Calu3 (cell line): ENCODE results near the gene ABL1. TPM values are rescaled to one million over a fixed set of nuclear protein-coding genes. Genes with fewer than 3 reads are reported as not detected.

Source experiments
- BruUV-seq: library from RNA; stranded (reverse); fragments of 400-500 nt; replicated peaks from 2 replicates; lab custom pipeline; 2021; lab: Mats Ljungman, UMichigan
- CTCF ChIA-PET: fragments of 300-600 bp; sonication (Branson Sonifier 250); formaldehyde crosslinking; loops from one replicate; lab custom pipeline; 2022; ENCODE audit warnings: antibody characterized with exemption; lab: Charles Lee
- DNase-seq: peaks from one replicate; pipeline ENCODE4 v3.0.0; 2022
- H3K27ac Mint-ChIP-seq: one replicate; pipeline ENCODE4 v1.8.0; 2022; ENCODE audit warnings: mixed read lengths; ENCODE audit not compliant: unreplicated experiment
- H3K27me3 Mint-ChIP-seq: one replicate; pipeline ENCODE4 v1.8.0; 2022; ENCODE audit warnings: mixed read lengths; ENCODE audit not compliant: unreplicated experiment
- H3K36me3 Mint-ChIP-seq: one replicate; pipeline ENCODE4 v1.8.0; 2022; ENCODE audit warnings: mild to moderate bottlenecking, moderate library complexity, mixed read lengths; ENCODE audit not compliant: insufficient read depth, unreplicated experiment
- H3K4me1 Mint-ChIP-seq: one replicate; pipeline ENCODE4 v1.8.0; 2022; ENCODE audit warnings: mild to moderate bottlenecking, low read depth, mixed read lengths; ENCODE audit not compliant: unreplicated experiment
- H3K4me3 Mint-ChIP-seq: one replicate; pipeline ENCODE4 v1.8.0; 2022; ENCODE audit warnings: mild to moderate bottlenecking, low read depth, moderate library complexity, mixed read lengths; ENCODE audit not compliant: unreplicated experiment
- H3K9me3 Mint-ChIP-seq: one replicate; pipeline ENCODE4 v1.8.0; 2022; ENCODE audit warnings: low read depth, mixed read lengths; ENCODE audit not compliant: unreplicated experiment
- intact Hi-C: fragments of 100-400 bp; cut with micrococcal nuclease; formaldehyde crosslinking; loops from one replicate; pipeline ENCODE4 v1.10.0; 2022; ENCODE audit not compliant: unreplicated experiment
- total RNA-seq: library from RNA; stranded (reverse); gene quantifications from 2 replicates; pipeline ENCODE4 v1.2.3, GENCODE V29; 2022
- TF ChIP-seq, protein P1 (sequence below): fragments of 200-600 bp; IDR thresholded peaks from one replicate; pipeline ENCODE4 v1.8.0; 2022; ENCODE audit warnings: antibody characterized with exemption; ENCODE audit not compliant: unreplicated experiment

Gene ABL1
- total RNA-seq, 1 experiment from 2014 or later = 30.0 TPM

GRCh38 chr9:130881516-130881915, 46.5 kb downstream of the ABL1 start:
- no peaks in the 10 kb centered on the region for H3K9me3 Mint-ChIP-seq
- TF ChIP-seq, protein P1, sequence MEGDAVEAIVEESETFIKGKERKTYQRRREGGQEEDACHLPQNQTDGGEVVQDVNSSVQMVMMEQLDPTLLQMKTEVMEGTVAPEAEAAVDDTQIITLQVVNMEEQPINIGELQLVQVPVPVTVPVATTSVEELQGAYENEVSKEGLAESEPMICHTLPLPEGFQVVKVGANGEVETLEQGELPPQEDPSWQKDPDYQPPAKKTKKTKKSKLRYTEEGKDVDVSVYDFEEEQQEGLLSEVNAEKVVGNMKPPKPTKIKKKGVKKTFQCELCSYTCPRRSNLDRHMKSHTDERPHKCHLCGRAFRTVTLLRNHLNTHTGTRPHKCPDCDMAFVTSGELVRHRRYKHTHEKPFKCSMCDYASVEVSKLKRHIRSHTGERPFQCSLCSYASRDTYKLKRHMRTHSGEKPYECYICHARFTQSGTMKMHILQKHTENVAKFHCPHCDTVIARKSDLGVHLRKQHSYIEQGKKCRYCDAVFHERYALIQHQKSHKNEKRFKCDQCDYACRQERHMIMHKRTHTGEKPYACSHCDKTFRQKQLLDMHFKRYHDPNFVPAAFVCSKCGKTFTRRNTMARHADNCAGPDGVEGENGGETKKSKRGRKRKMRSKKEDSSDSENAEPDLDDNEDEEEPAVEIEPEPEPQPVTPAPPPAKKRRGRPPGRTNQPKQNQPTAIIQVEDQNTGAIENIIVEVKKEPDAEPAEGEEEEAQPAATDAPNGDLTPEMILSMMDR = no peak

DNA sequence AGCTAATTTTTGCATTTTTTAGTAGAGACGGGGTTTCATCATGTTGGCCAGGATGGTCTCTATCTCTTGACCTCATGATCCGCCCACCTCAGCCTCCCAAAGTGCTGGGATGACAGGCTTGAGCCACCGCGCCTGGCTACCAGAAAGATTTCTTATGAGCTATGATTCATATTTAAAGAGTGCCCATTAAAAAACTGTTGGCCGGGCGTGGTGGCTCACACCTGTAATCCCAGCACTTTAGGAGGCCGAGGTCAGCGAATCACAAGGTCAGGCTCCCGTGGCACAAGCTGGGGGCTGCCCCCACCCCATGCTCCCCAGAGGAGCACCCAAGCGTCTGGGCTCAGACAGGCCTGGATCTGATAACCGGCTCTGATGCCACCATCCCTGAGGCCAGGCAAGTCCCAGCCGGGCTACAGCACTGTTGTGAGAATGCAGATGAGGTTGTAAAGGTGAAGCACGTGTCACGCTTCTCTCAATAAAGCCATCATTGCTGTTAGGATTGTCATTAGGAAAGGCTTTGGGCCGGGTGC, 47.7 kb downstream of the ABL1 start:
- H3K4me1 Mint-ChIP-seq = no peaks in the 10 kb centered on the region
- intact Hi-C loops = no loop called here
- peaks cover 17% of the 10 kb centered on the region for H3K36me3 Mint-ChIP-seq
- TF ChIP-seq, protein P1 = no peak
- BruUV-seq = no TSS peak
- no peak overlapping the region for H3K27ac Mint-ChIP-seq
- no peak overlapping the region for H3K4me3 Mint-ChIP-seq
- H3K9me3 Mint-ChIP-seq = no peaks in the 10 kb centered on the region
- DNase-seq = no peak
- no peaks in the 10 kb centered on the region for H3K27me3 Mint-ChIP-seq
- CTCF ChIA-PET = no interaction called here

More at GRCh38 chr9:130881516-130881915, 46.5 kb downstream of the ABL1 start:
- no peak for DNase-seq
- Mint-ChIP-seq H3K4me3 (no peak overlapping the region), H3K27me3 (no peaks in the 10 kb centered on the region), H3K27ac (no peak overlapping the region), H3K36me3 (peaks cover 21% of the 10 kb centered on the region), H3K4me1 (no peaks in the 10 kb centered on the region)
- BruUV-seq = no TSS peak
- intact Hi-C loops = no loop called here
- CTCF ChIA-PET = no interaction called here

- no peak for DNase-seq
- intact Hi-C loops = no loop called here
- CTCF ChIA-PET = no interaction called here
- Mint-ChIP-seq H3K4me1 (no peaks in the 10 kb centered on the region), H3K9me3 (no peaks in the 10 kb centered on the region), H3K27ac (no peak overlapping the region), H3K27me3 (no peaks in the 10 kb centered on the region), H3K4me3 (no peak overlapping the region), H3K36me3 (peaks cover 18% of the 10 kb centered on the region)
- TF ChIP-seq, protein P1 = no peak
- no TSS peak for BruUV-seq
Observed at GRCh38 chr9:130883479-130883878, 48.4 kb downstream of the ABL1 start.

DNA sequence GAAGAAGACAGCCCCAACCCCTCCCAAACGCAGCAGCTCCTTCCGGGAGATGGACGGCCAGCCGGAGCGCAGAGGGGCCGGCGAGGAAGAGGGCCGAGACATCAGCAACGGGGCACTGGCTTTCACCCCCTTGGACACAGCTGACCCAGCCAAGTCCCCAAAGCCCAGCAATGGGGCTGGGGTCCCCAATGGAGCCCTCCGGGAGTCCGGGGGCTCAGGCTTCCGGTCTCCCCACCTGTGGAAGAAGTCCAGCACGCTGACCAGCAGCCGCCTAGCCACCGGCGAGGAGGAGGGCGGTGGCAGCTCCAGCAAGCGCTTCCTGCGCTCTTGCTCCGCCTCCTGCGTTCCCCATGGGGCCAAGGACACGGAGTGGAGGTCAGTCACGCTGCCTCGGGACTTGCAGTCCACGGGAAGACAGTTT, 49.1 kb downstream of the ABL1 start:
- no peak overlapping the region for H3K4me3 Mint-ChIP-seq
- H3K9me3 Mint-ChIP-seq = no peaks in the 10 kb centered on the region
- intact Hi-C loops = no loop called here
- TF ChIP-seq, protein P1 = no peak
- H3K27ac Mint-ChIP-seq = no peak overlapping the region
- no peaks in the 10 kb centered on the region for H3K27me3 Mint-ChIP-seq
- H3K4me1 Mint-ChIP-seq = no peaks in the 10 kb centered on the region
- H3K36me3 Mint-ChIP-seq = peaks cover 18% of the 10 kb centered on the region
- no TSS peak for BruUV-seq
- no peak for DNase-seq
- CTCF ChIA-PET = no interaction called here
